PC-3 (cell line): ENCODE data around the gene MSI1.

Source experiments
- CTCF ChIP-seq: fragments of 300-600 bp; sonication (generic); conservative IDR thresholded peaks from 2 replicates; pipeline ENCODE4 v1.5.1; 2017; ENCODE audit warnings: antibody characterized with exemption, low read depth, mild to moderate bottlenecking, low read length
- EZH2 ChIP-seq: fragments of 300-600 bp; sonication (generic); IDR thresholded peaks from one replicate; pipeline ENCODE4 v1.6.1; 2017; ENCODE audit warnings: antibody characterized with exemption, mild to moderate bottlenecking, low read length; ENCODE audit not compliant: unreplicated experiment

GRCh38 chr12:120346031-120346430 lies 22.9 kb downstream of the MSI1 start:
- no peak for TF ChIP-seq CTCF
- TF ChIP-seq EZH2 = no peak
